ENCODE measurements around the gene ADAMTS9.

- TF ChIP-seq CTCF (IDR thresholded peaks at IDR 0.05) (no peak), POLR2AphosphoS5 (IDR thresholded peaks at IDR 0.05) (no peak), POLR2A (IDR thresholded peaks at IDR 0.05) (no peak)
Observed at GRCh38 chr3:64685331-64685799, 2.4 kb downstream of the ADAMTS9 start.
